CD4-positive, alpha-beta T cell treated with Interleukin-10 for 1 hour (primary cell): Measurements from ENCODE around the gene GABBR2.

Experiments used
- DNase-seq: peaks from one replicate; pipeline ENCODE4 v3.0.0-alpha.2; 2020

GABBR2 gene

DNA sequence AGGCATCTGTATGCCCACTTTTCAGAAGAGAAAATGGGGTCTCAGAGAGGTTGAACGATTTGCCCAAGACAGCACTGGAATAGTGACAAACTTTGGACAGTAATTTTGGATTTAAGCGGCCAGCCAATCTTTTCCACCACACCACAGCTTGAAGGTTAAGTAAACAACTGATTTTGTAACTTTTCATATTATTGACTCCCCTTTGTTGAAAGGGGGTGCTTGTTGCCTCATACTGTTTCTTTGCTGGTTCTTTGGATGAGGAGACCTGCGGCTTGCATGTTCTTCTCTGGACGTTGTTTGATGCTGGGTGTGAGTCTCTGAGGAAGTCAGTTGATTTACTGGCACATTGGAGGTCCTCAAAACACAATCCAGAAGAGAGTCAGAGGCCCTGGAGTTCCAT lies 11.7 kb upstream of the GABBR2 start:
- no peak for DNase-seq

DNA sequence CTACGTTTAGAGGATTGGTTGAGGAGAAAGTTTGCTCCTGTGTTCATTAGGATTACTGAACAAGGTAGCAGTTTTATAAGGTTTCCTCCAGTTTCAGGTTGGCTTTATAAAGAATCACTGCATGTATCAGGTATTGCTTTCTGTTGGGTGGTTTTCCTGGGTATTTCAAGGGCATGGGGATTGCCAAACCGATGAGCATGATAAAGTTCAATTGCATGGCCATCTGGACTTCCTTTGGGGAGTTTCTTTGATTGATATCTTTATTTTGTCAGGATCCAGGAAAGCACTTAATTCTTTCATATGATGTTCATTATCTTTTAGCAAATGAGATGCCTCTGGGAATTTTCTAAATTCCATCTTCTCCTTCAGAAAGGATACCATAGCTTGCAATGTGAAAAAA lies 10.3 kb upstream of the GABBR2 start:
- no peak for DNase-seq

DNA sequence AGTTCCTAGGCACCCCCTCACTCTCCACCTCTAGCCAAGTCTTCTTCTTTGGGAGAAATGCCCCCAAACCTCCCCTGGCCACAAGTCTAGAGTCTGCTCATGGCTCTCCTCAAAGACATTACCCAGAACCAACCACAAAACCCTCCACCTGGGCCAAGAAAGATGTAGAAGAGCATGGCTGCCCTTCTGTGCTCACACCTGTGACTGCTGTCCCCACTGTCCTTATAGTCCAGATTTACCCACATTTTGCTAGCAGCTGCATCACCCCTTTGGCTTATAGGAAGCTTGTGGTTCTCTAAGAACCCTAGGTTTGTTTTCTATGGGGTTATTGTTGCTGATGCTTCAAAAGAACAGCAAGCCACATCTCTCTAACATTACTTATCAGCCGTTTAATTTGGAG lies 6.1 kb upstream of the GABBR2 start:
- DNase-seq, result no peak

DNA sequence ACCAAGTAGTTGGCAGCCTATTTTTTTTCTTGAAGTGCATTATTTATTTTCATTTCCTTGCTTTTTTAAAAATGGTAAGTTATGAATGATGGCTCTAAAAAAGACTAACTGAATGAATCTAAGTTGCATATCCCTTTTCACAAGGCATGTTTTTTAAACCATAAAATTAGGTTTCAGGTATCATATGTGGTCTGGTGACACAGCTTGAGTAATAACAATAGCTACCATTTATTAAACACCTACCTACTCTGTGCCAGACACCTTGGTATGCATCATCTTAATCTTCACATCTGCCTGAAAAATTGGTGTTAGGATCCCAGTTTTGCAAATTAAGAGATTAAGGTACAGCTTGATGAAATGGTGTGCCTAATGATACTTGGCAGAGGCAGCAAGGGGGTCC lies 4.3 kb upstream of the GABBR2 start:
- DNase-seq, result no peak

GRCh38 chr9:98709968-98710965 lies 1.5 kb upstream of the GABBR2 start:
- no peak for DNase-seq

- DNase-seq, result no peak
Observed at GRCh38 chr9:98708103-98708932, 417 bp downstream of the GABBR2 start.

- no peak for DNase-seq
Observed at GRCh38 chr9:98707166-98708102, 1.3 kb downstream of the GABBR2 start.

DNA sequence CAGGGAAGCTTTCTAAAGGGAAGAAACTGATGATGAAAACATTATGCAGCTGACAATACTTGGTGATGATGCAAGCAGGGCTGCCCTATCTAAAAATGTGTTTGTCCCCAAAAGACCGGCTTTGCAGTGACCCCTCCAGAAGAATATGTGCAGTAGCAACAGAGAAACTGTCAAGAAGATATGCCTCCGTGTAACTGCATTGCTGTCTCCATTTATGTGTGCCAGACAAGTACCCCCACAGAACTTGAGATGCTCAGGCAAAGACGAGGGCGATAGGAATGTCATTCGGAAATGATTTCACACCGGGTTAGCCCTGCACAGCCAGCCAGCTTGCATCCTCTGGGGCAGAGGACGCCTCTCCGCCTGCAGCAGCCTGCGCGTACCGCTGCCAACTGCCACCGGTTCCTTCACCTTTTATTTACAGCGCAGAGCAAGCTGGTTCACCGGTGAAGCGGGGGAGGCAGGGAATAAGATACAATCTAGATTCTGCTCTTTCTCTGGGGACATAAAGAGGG lies 2.0 kb downstream of the GABBR2 start:
- DNase-seq, result no peak

DNA sequence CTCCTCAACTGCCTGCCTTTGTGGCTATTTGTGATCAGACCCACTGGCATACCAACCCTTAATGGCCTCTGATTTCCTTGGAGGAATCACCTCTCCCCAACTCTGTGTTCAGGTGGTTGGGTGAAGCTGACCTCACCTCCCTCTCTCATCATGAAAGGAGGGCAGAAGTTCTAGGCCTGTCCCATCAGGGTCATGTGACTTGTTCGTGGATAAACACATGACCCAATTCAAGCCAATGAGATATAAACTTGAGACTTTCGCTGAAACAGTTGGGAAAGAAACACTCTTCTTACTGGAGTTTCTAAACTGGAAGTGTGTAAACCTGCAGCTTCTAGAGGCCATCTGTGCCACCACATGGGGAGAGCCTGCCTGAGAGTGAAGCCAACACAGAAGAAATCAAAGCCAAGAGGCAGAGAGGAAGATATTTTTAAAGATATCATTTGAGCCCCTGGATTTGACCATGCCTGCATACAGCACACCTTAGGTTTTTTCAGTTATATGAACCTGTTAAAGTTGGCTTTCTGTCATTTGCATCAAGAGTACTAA lies 5.8 kb downstream of the GABBR2 start:
- DNase-seq, result no peak

- no peak for DNase-seq
Observed at GRCh38 chr9:98702340-98702739, 6.4 kb downstream of the GABBR2 start.

- no peak for DNase-seq
Observed at GRCh38 chr9:98701576-98701975, 7.2 kb downstream of the GABBR2 start.

DNA sequence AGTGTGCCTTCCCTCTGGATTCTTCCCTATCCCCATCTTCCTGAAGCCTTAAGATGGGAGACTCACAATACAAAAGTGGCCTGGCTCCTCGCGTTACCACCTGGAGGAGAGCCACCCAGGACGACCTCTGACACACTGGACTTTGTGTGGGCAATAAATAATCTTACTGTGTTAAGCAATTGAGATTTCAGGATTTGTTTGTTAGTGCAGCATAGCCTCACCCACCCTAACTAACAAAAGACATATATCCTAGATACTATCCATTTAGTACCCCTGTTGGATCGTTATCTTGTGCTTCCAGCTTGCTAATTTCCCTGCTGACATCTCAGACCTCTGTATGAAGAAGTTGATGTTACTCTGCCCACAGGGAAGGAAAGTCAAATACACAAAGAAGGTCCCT lies 7.9 kb downstream of the GABBR2 start:
- DNase-seq, result no peak

DNA sequence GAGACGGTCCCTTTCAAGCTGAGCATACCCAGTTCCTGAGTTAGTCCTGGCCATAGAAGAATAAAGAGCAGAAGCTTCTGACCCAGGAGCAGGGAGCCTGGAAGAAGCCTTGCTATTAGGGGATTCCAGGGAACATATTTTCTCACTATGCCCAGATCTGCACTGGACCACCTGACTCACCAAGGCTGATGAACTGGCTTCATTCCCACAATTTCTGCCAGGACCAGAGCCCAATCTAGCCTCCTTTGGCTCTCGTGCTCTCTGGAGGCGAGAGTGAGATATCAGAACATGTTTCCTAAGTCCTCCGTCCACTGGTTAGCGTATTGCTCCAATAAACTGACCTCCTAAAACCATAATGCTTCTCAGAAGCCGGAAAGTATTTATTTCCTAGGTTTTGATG lies 9.9 kb downstream of the GABBR2 start:
- no peak for DNase-seq

DNA sequence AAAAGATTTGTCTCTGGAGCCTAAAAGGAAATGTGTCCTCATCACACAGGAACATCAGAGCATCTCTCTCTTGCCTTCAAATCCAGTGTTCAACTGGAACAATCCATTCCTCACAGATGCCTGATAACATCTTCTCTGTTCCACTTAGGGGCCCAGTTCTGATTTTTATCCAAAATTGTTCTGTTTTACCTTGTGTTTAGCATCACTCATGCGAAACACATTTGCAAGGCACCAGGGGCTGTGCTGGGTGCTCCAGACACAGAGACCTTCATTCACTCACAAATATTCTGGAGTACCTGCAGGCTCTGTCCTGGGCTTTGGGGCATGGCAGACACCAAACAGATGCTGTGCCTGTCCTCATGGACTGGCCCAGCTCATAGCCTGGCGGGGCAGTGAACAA lies 13.8 kb downstream of the GABBR2 start:
- DNase-seq, result no peak

GRCh38 chr9:98692392-98692791 lies 16.3 kb downstream of the GABBR2 start:
- no peak for DNase-seq

DNA sequence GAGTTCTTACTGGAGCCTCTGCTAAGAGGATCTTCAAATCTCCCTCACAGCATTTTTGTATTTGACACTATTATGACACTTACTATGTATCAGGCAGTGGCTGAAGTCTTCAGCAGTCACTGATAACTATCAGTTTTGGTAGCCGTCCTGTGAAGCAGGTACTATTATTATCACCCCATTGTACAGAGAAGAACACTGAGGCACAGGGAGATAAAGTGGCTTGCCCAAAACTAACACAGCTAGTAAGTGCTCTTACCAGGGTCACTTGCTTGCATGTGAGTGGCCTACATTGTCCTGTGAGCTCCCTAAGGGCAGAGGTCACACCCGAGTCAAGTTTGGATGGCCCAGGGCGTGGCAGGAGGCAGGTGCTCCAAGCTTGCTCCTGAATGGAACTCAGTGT lies 16.8 kb downstream of the GABBR2 start:
- no peak for DNase-seq

- no peak for DNase-seq
Observed at GRCh38 chr9:98690686-98691085, 18.0 kb downstream of the GABBR2 start.

DNA sequence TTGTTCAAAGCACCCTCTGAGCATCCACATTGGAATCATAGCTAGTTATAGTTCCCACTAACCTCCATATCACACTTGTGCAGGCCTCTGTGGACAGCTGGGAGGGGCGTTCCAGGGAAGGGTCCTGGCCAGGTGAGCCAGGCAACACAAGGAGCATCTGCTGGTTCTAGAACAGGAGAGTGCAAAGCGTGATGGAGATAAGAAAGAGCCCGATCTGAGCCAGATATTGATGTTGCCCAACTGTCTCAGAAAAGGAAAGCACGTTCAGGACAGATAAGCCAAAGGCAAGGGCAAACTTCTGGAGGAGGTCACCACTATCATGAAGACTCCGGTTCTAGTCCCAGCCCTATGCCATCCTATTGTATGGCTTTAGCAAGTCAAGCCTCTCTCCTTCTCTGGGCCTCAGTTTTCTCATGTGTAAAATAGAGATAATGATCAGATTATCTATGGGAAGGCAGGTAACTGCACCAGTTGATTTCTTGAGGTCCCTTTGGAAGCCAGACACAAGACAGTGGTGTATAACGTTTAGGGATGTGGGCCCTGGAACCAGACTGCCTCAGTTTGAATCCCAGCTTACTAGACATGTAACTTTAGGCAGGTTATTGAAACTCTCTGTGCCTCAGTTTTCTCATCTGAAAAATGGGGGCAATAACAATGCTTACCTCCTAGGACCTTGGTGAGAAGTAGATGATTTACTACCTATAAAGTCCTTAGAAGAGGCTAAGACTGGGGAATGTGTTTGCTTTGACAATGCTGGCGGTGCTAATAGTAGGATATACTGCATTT lies 19.8 kb downstream of the GABBR2 start:
- DNase-seq, result no peak

GRCh38 chr9:98687911-98688310 lies 20.8 kb downstream of the GABBR2 start:
- DNase-seq, result no peak

- no peak for DNase-seq
Observed at GRCh38 chr9:98686961-98687855, 21.5 kb downstream of the GABBR2 start.
